ENCODE results near the gene WBP2. TPM values are rescaled to one million over a fixed set of nuclear protein-coding genes. Genes with fewer than 3 reads are reported as not detected.

Gene WBP2
- total and polyA plus RNA-seq, 2 of the 13 experiments (the other 11 are each of a cell fraction or from before 2014, with no cell fraction given), result 29.2 to 29.5 TPM

DNA sequence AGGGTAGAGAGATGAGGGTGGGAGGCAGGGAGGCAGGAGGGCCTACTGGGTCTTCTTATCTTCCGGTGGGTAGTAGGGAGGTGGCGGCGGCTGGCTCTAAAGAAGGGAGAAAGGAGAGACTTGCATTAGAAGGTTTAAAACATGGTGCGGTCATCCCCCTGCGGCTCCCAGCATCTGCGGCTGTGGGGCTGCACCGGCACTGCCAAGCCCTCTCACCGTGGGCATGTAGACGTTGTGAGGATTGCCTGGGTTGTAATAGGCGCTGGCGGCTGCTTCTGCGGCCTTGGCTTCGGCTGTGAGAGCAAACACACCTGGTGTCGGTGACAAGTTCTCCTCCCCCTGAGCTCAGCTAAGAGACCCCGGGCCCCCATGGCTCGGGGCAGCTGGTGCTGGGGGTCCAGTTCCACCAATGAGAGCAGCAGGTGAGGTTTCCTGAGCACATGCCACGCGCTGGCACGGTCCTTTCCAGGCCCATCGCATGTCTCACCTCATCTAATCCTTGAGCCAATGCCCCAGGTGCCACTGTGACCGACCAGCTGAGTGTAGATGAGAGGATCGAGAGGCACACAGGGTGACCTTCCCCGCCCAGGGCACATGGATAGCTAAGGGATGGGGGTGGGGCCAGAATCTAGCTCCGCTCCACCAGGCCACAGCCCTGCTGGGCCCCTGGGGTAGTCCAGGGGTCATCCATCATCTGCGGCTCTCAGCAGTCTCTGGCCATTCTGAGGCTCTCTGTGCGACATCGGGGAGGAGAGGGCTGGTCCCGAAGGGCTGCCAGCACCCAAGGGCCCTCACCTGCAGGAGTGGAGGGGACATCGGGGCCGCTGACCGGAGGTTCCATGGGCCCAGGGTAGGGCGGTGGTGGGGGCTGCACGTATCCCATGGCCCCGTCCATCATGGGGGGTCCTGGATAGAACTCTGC lies 8.2 kb downstream of the WBP2 start (continued):
- 0 out of 2 replicates have a peak, but pooled peaks have one; percentile 76 for TF ChIP-seq ZNF367 (CRISPR knock-in tag; IDR thresholded peaks at IDR 0.05; ENCODE audit: borderline replicate concordance)
- TF ChIP-seq SP4 (CRISPR knock-in tag; IDR thresholded peaks at IDR 0.05), result peak; percentile 90
- TF ChIP-seq, protein P1, sequence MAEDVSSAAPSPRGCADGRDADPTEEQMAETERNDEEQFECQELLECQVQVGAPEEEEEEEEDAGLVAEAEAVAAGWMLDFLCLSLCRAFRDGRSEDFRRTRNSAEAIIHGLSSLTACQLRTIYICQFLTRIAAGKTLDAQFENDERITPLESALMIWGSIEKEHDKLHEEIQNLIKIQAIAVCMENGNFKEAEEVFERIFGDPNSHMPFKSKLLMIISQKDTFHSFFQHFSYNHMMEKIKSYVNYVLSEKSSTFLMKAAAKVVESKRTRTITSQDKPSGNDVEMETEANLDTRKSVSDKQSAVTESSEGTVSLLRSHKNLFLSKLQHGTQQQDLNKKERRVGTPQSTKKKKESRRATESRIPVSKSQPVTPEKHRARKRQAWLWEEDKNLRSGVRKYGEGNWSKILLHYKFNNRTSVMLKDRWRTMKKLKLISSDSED (CRISPR knock-in tag; IDR thresholded peaks at IDR 0.05), result no peak
- TF ChIP-seq ZSCAN29 (CRISPR knock-in tag; conservative IDR thresholded peaks at IDR 0.05), result peak; percentile 85
- peak; percentile 99 for TF ChIP-seq MTA1 (CRISPR knock-in tag; IDR thresholded peaks at IDR 0.05; ENCODE audit: borderline replicate concordance)
- TF ChIP-seq, protein P2, sequence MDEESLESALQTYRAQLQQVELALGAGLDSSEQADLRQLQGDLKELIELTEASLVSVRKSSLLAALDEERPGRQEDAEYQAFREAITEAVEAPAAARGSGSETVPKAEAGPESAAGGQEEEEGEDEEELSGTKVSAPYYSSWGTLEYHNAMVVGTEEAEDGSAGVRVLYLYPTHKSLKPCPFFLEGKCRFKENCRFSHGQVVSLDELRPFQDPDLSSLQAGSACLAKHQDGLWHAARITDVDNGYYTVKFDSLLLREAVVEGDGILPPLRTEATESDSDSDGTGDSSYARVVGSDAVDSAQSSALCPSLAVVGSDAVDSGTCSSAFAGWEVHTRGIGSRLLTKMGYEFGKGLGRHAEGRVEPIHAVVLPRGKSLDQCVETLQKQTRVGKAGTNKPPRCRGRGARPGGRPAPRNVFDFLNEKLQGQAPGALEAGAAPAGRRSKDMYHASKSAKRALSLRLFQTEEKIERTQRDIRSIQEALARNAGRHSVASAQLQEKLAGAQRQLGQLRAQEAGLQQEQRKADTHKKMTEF (CRISPR knock-in tag; IDR thresholded peaks at IDR 0.05), result peak; percentile 94
- TF ChIP-seq SMAD3 (CRISPR knock-in tag; IDR thresholded peaks at IDR 0.05), result peak; percentile 77; the same call in 1 of the 2 replicates
- TF ChIP-seq, protein P3, sequence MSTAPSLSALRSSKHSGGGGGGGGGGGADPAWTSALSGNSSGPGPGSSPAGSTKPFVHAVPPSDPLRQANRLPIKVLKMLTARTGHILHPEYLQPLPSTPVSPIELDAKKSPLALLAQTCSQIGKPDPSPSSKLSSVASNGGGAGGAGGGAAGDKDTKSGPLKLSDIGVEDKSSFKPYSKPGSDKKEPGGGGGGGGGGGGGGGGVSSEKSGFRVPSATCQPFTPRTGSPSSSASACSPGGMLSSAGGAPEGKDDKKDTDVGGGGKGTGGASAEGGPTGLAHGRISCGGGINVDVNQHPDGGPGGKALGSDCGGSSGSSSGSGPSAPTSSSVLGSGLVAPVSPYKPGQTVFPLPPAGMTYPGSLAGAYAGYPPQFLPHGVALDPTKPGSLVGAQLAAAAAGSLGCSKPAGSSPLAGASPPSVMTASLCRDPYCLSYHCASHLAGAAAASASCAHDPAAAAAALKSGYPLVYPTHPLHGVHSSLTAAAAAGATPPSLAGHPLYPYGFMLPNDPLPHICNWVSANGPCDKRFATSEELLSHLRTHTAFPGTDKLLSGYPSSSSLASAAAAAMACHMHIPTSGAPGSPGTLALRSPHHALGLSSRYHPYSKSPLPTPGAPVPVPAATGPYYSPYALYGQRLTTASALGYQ (CRISPR knock-in tag; IDR thresholded peaks at IDR 0.05), result peak; percentile 97
- TF ChIP-seq KLF13 (CRISPR knock-in tag; IDR thresholded peaks at IDR 0.05), result no peak; the same call in 1 of the 2 replicates
- peak; percentile 60 for TF ChIP-seq ZNF121 (CRISPR knock-in tag; IDR thresholded peaks at IDR 0.05)
- peak; percentile 72 for TF ChIP-seq NFYB (CRISPR knock-in tag; IDR thresholded peaks at IDR 0.05)
- TF ChIP-seq ZEB1 (IDR thresholded peaks at IDR 0.05; ENCODE audit: insufficient replicate concordance, low read depth), result peak; percentile 87
- TF ChIP-seq ZNF737 (CRISPR knock-in tag; IDR thresholded peaks at IDR 0.05; ENCODE audit: borderline replicate concordance), result peak; percentile 95; the same call in 1 of the 2 replicates
- TF ChIP-seq ZMAT3 (CRISPR knock-in tag; conservative IDR thresholded peaks at IDR 0.05), result peak; percentile 96
- no peak; the same call in 1 of the 2 replicates for TF ChIP-seq RBAK (CRISPR knock-in tag; IDR thresholded peaks at IDR 0.05)
- no peak for TF ChIP-seq STAG1 (CRISPR knock-in tag; IDR thresholded peaks at IDR 0.05)
- TF ChIP-seq, protein P4, sequence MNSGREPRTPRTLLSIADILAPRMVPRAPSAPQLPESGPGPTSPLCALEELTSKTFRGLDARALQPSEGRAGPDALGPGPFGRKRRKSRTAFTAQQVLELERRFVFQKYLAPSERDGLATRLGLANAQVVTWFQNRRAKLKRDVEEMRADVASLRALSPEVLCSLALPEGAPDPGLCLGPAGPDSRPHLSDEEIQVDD (CRISPR knock-in tag; IDR thresholded peaks at IDR 0.05; ENCODE audit: borderline replicate concordance), result peak; percentile 91; the same call in 1 of the 2 replicates
- TF ChIP-seq ZNF207 (IDR thresholded peaks at IDR 0.05; ENCODE audit: borderline replicate concordance), result no peak
- TF ChIP-seq, protein P5, sequence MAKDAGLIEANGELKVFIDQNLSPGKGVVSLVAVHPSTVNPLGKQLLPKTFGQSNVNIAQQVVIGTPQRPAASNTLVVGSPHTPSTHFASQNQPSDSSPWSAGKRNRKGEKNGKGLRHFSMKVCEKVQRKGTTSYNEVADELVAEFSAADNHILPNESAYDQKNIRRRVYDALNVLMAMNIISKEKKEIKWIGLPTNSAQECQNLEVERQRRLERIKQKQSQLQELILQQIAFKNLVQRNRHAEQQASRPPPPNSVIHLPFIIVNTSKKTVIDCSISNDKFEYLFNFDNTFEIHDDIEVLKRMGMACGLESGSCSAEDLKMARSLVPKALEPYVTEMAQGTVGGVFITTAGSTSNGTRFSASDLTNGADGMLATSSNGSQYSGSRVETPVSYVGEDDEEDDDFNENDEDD (CRISPR knock-in tag; IDR thresholded peaks at IDR 0.05; ENCODE audit: borderline replicate concordance), result peak; percentile 83
- TF ChIP-seq, protein P6, sequence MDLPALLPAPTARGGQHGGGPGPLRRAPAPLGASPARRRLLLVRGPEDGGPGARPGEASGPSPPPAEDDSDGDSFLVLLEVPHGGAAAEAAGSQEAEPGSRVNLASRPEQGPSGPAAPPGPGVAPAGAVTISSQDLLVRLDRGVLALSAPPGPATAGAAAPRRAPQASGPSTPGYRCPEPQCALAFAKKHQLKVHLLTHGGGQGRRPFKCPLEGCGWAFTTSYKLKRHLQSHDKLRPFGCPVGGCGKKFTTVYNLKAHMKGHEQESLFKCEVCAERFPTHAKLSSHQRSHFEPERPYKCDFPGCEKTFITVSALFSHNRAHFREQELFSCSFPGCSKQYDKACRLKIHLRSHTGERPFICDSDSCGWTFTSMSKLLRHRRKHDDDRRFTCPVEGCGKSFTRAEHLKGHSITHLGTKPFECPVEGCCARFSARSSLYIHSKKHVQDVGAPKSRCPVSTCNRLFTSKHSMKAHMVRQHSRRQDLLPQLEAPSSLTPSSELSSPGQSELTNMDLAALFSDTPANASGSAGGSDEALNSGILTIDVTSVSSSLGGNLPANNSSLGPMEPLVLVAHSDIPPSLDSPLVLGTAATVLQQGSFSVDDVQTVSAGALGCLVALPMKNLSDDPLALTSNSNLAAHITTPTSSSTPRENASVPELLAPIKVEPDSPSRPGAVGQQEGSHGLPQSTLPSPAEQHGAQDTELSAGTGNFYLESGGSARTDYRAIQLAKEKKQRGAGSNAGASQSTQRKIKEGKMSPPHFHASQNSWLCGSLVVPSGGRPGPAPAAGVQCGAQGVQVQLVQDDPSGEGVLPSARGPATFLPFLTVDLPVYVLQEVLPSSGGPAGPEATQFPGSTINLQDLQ (CRISPR knock-in tag; IDR thresholded peaks at IDR 0.05), result peak; percentile 82

All from HepG2 (cell line).